ENCODE data around the gene SOX5.
"Not testable (repeated sequence)": the region's sequence is repeated elsewhere in the genome, so short reads cannot be mapped to it uniquely, and the experiment has no call there.

Gene SOX5

DNA sequence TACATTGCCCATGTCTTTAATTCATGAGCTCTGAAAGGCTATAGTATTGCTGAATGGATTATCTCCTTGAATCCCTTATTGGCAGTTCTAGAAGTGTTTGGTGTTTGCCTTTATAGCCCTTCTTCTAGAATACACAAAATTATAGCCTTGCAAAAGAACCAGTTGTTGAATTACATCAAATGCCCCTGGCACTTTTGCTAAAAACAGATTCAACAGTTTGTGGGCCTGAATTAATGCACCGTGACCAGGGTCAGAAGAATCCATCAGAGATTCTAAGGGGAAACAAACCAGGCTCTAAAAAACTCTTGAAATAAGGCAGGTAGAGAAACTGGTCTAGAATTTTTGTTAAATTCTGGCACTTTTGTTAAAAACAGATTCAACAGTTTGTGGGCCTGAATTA, 197.8 kb downstream of the SOX5 start:
- DNase-seq = no peak

DNA sequence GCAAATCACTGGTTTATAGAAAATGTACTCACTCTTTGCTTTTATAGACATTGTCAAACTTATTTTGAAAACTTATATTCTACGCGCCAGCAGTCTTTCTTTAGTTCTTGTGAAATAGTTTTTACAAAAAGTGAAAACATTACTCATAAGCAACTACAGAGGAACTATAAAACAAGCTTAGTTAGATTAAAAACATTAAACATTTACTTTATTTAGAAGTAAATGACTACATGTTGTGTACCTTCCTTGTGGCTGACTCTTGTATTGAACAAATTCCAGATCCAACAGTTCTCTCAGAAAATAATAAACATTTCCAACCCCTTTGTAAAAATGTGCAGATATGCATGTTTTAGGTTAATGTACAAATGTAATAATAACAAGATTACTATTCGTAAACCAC, 198.5 kb downstream of the SOX5 start:
- DNase-seq = no peak

- no peak for DNase-seq
Measured at GRCh38 chr12:23744696-23745095, 204.8 kb downstream of the SOX5 start.

DNA sequence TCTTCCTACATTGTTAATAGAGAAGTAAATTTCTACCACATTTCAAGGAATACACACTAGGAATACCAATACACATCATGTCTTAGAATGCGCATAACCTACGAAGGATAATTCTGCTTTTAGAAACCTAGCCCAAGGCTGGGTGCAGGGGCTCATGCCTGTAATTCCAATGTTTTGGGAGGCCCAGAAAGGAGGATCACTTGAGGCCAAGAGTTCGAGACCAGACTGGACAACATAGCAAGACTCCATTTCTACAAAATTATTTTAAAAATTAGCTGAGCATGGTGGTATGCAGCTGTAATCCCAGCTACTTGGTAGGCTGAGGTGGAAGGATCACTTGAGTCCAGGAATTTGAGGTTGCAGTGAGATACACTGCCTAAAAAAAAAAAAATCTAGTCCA, 206.9 kb downstream of the SOX5 start:
- DNase-seq = no peak

GRCh38 chr12:23731493-23731892, 218.0 kb downstream of the SOX5 start:
- DNase-seq = no peak

- no peak for DNase-seq
Measured at GRCh38 chr12:23731035-23731434, 218.4 kb downstream of the SOX5 start.

DNA sequence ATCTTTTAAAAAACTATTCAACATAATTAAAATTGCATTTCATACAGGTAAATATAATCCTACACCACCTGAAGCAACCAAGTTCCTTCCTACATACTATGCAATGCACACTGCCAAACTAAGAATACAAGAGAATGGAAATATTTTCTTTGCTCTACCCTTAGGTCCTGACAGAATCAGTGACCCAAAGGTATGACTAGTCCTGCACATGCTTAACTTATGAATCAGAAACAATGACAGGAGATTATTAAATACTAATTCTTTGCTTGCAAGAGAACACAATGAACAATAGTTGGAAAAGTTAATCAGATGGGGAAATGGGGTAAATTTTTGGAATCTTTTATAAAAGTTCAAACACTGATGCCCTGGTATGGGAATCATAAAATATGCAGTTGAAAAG, 220.1 kb downstream of the SOX5 start:
- no peak for DNase-seq

GRCh38 chr12:23726646-23727045, 222.8 kb downstream of the SOX5 start:
- DNase-seq = no peak

DNA sequence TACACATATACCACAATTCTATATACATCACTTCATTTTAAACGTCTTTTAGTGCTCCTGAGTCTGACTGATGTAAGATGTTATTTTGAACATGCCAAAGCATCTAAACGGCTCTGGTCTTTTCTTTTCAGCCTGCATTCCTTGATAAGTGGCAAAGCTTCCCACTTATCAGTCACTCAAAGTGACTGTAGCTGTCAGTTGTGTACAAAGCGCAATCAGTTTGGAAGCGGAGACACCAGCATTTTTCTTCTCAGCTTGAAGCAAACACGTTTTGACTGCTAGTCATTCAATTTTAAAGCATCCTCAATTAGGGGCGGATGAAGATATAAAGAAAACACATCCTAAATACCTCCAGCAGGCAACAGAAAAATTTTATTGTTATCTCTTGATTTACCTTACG, 226.8 kb downstream of the SOX5 start:
- no peak for DNase-seq

DNA sequence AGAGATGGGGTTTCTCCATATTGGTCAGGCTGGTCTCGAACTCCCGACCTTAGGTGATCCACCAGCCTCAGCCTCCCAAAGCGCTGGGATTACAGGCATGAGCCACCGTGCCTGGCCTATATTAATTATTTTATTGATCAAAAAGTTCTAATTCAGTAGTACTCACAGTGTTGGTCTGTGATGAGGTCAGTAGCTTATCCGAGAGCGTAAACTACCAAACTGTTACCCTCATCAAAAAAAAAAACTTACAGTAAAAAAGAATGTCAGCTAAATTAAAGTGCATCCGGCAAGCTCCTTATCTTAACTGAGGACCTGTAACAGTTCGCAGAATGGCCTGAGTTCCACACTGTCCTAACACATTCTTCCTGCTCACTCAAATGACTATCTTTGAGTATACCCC, 228.2 kb downstream of the SOX5 start:
- no peak for DNase-seq

DNA sequence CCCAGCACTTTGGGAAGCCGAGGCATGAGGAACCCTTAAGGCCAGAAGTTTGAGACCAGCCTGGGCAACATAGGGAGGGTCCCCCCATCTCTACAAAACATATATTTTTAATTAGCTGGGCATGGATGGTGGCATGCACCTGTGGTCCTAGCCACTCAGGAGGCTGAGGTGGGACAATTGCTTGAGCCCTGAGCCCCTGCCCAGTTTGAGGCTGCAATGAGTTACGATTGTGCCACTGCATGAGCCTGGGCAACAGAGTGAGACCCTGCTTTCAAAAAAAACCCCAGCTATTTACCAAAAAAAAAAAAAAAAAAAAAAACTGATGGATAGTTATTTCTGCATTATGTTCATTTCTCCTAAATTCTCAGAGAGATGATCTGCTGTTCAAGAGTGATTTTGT, 230.0 kb downstream of the SOX5 start:
- no peak for DNase-seq

DNA sequence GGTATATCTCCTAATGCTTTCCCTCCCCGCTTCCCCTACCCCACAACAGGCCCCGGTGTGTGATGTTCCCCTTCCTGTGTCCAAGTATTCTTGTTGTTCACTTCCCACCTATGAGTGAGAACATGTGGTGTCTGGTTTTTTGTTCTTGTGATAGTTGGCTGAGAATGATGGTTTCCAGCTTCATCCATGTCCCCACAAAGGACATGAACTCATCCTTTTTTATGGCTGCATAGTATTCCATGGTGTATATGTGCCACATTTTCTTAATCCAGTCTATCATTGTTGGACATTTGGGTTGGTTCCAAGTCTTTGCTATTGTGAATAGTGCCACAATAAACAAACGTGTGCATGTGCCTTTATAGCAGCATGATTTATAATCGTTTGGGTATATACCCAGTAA, 239.1 kb downstream of the SOX5 start:
- not testable (repeated sequence) for DNase-seq

- DNase-seq = no peak
Measured at GRCh38 chr12:23708185-23708837, 241.2 kb downstream of the SOX5 start.

GRCh38 chr12:23707270-23707669, 242.2 kb downstream of the SOX5 start:
- no peak for DNase-seq

- no peak for DNase-seq
Measured at GRCh38 chr12:23704992-23705943, 244.2 kb downstream of the SOX5 start.

GRCh38 chr12:23703051-23703450, 246.4 kb downstream of the SOX5 start:
- DNase-seq = no peak

- no peak for DNase-seq
Measured at GRCh38 chr12:23699031-23699430, 250.4 kb downstream of the SOX5 start.

GRCh38 chr12:23694920-23695319, 254.6 kb downstream of the SOX5 start:
- DNase-seq = no peak

DNA sequence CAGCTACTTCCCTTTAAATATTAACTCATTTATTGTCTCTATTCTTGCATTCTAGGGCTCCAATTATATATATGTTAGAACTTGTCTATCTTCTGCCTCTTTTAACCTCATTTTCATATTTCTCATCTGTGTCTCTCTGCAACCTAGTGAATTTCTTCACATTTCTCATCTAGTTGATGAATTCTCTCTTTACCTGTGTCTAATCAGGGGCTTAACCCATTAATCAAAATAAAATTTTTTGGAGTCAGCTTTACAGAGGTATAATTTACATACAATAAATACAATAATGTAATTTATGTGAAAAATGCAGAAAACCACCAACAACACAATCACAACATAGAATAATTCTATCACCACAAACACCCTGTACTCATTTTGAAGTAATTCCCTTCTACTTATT, 255.2 kb downstream of the SOX5 start:
- no peak for DNase-seq

DNA sequence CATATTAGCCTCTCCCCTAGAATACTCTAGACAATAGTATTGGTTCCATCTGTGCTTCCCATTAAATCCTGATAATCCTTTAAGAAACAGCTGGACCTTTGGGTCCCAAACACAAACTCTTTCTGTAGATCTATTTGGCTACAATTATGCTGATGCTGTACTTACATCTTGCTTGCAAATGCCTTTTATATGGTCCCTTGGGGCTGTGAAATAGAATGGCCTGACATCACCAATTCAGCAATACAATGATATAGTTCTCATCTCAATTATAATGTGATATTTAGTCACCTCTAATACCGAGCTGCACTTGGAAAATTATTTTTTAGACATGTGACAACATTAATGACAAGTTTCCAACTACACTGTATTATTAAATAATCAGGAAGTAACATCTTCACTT, 261.5 kb downstream of the SOX5 start:
- DNase-seq = no peak

DNA sequence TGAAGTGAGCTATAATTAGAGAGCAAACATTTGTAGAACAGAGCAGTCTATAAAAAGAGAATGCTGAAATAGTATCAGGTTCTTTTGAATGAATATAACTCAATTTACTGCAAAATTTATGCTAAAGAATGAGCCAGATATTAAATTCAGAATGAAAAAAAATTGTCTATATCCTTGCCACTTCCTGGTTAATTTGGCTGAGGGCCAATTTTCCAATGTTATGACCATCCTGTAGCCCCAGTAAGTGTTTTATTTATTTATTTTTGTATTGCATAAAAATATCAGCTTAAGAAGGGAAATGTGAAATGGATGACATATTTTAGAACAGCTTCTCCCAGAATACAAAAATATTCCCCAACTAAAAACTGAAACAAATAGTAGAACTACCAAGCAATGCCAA, 263.4 kb downstream of the SOX5 start:
- DNase-seq = peak; percentile 16

GRCh38 chr12:23684121-23684520, 265.3 kb downstream of the SOX5 start:
- no peak for DNase-seq

GRCh38 chr12:23681237-23681636, 268.2 kb downstream of the SOX5 start:
- DNase-seq = no peak

DNA sequence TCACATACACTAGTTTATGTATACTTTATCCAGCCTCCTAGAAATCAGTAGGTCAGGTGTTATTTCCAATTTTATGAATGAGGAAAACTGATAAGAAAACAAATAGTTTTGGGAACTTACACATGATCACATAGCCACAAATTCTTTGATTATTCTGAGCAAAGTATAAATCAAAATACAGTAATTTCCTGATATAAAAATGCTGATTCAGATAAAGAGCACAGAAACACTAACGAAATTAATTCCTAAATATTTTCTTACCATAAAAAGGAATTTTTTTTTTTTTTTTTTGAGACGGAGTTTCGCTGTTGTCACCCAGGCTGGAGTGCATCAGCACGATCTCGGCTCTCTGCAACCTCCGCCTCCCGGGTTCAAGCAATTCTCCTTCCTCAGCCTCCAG, 275.4 kb downstream of the SOX5 start:
- DNase-seq = no peak

- no peak for DNase-seq
Measured at GRCh38 chr12:23671881-23672280, 277.6 kb downstream of the SOX5 start.

Data from NCI-H2029 treated with DMSO at 0.1 percent for 48 hours (cell line).